Mesenchymal stem cell (in vitro differentiated cells and primary cell): Measurements from ENCODE around the gene LCLAT1. TPM values are rescaled to one million over a fixed set of nuclear protein-coding genes. Genes with fewer than 3 reads are reported as not detected.

Experiments used
- DNase-seq: peaks from one replicate; pipeline ENCODE4 v3.0.0-alpha.2; 2013
- H2AFZ ChIP-seq: one replicate; pipeline ENCODE4 v1.6.1; 2013; ENCODE audit warnings: low read depth, mild to moderate bottlenecking, control low read depth, inconsistent platforms, low read length, moderate library complexity
- H2AK5ac ChIP-seq: 2 replicates; pipeline ENCODE4 v1.6.1; 2013; ENCODE audit warnings: low read length, moderate library complexity, mild to moderate bottlenecking, inconsistent platforms; ENCODE audit not compliant: severe bottlenecking
- H2BK120ac ChIP-seq: one replicate; pipeline ENCODE4 v1.6.1; 2013; ENCODE audit warnings: low read depth, mild to moderate bottlenecking, inconsistent platforms, low read length, moderate library complexity
- H2BK12ac ChIP-seq, 2 experiments: one replicate each; pipeline ENCODE4 v1.6.1; 2013; ENCODE audit warnings: inconsistent platforms in 2 of 2, low read length in 2 of 2, mild to moderate bottlenecking in 2 of 2, moderate library complexity in 2 of 2, control low read depth in 1 of 2
- H2BK15ac ChIP-seq: one replicate; pipeline ENCODE4 v1.6.1; 2013; ENCODE audit warnings: mild to moderate bottlenecking, low read depth, inconsistent platforms; ENCODE audit not compliant: poor library complexity, severe bottlenecking
- H2BK5ac ChIP-seq: 2 replicates; pipeline ENCODE4 v1.6.1; 2013; ENCODE audit warnings: low read depth, mild to moderate bottlenecking, low read length, control low read depth, inconsistent platforms; ENCODE audit not compliant: poor library complexity, severe bottlenecking
- H3K14ac ChIP-seq, 2 experiments: one replicate each; pipeline ENCODE4 v1.6.1; 2013; ENCODE audit warnings: inconsistent platforms in 2 of 2, low read length in 2 of 2, control low read depth in 1 of 2, mild to moderate bottlenecking in 1 of 2, moderate library complexity in 1 of 2
- H3K18ac ChIP-seq, 2 experiments: one replicate each; pipeline ENCODE4 v1.6.1; 2013; ENCODE audit warnings: inconsistent platforms in 2 of 2, low read length in 2 of 2, control low read depth in 1 of 2, low read depth in 1 of 2, mild to moderate bottlenecking in 1 of 2
- H3K23ac ChIP-seq, 2 experiments: one replicate each; pipeline ENCODE4 v1.6.1; 2013; ENCODE audit warnings: inconsistent platforms in 2 of 2, low read length in 2 of 2, mild to moderate bottlenecking in 2 of 2, moderate library complexity in 2 of 2, control low read depth in 1 of 2
- H3K27ac ChIP-seq: 2 replicates; pipeline ENCODE4 v1.5.1; 2013; ENCODE audit warnings: mild to moderate bottlenecking, moderate library complexity, low read length, control low read depth, inconsistent platforms; ENCODE audit not compliant: poor library complexity, severe bottlenecking
- H3K27me3 ChIP-seq, 2 experiments: 2 replicates each; pipeline versions ENCODE4 v1.6.1 to v1.7.0; 2013; ENCODE audit warnings: low read length in 2 of 2, mild to moderate bottlenecking in 2 of 2, moderate library complexity in 2 of 2, control low read depth in 1 of 2, inconsistent platforms in 1 of 2; ENCODE audit not compliant: control insufficient read depth in 1 of 2, insufficient read depth in 1 of 2
- H3K36me3 ChIP-seq, 2 experiments: 2 replicates each; pipeline versions ENCODE4 v1.6.1 to v1.7.0; 2013; ENCODE audit warnings: low read length in 2 of 2, control low read depth in 1 of 2, inconsistent platforms in 1 of 2, low read depth in 1 of 2, mild to moderate bottlenecking in 1 of 2; ENCODE audit not compliant: insufficient read depth in 2 of 2, control insufficient read depth in 1 of 2
- H3K4ac ChIP-seq, 2 experiments: one replicate each; pipeline ENCODE4 v1.6.1; 2013; ENCODE audit warnings: inconsistent platforms in 2 of 2, low read length in 2 of 2, mild to moderate bottlenecking in 2 of 2, moderate library complexity in 2 of 2, control low read depth in 1 of 2, low read depth in 1 of 2
- H3K4me1 ChIP-seq: 2 replicates; pipeline ENCODE4 v1.6.1; 2013; ENCODE audit warnings: low read depth, low read length, control low read depth; ENCODE audit not compliant: control insufficient read depth, insufficient read depth
- H3K4me2 ChIP-seq: 2 replicates; pipeline ENCODE4 v1.6.1; 2013; ENCODE audit warnings: low read length, mild to moderate bottlenecking, inconsistent platforms; ENCODE audit not compliant: poor library complexity, severe bottlenecking
- H3K4me3 ChIP-seq, 2 experiments: 2 replicates each; pipeline versions ENCODE4 v1.5.1 to v1.7.0; 2013; ENCODE audit warnings: low read length in 2 of 2, mild to moderate bottlenecking in 2 of 2, control low read depth in 1 of 2, low read depth in 1 of 2; ENCODE audit not compliant: insufficient read depth in 1 of 2
- H3K79me1 ChIP-seq: replicated peaks from 2 replicates; pipeline ENCODE4 v1.6.1; 2013; ENCODE audit warnings: mild to moderate bottlenecking, control low read depth, low read length, inconsistent platforms; ENCODE audit not compliant: poor library complexity, severe bottlenecking
- H3K9ac ChIP-seq: 2 replicates; pipeline ENCODE4 v1.7.0; 2013; ENCODE audit warnings: mild to moderate bottlenecking, low read length, moderate library complexity
- H3K9me3 ChIP-seq: 2 replicates; pipeline ENCODE4 v1.7.0; 2013; ENCODE audit warnings: mild to moderate bottlenecking, low read length; ENCODE audit not compliant: control insufficient read depth
- H4K8ac ChIP-seq: one replicate; pipeline ENCODE4 v1.6.1; 2013; ENCODE audit warnings: inconsistent platforms, mild to moderate bottlenecking, low read length, moderate library complexity
- H4K91ac ChIP-seq: one replicate; pipeline ENCODE4 v1.6.1; 2013; ENCODE audit warnings: mild to moderate bottlenecking, low read length, inconsistent platforms
- WGBS: methylation state at CpG from one replicate; pipeline ENCODE4 v1.1.7; 2013; ENCODE audit warnings: mixed read lengths; 5-methylcytosine and 5-hydroxymethylcytosine counted together
- small RNA-seq: library from polyadenylated mRNA; stranded (forward); fragments of <200 nt; extraction: miRNeasy Mini kit (QIAGEN cat#:217004); gene quantifications from one replicate; pipeline ENCODE3, GENCODE V24; 2013; ENCODE audit warnings: low read depth

LCLAT1 gene

GRCh38 chr2:30691948-30692828, 245.1 kb downstream of the LCLAT1 start:
- Histone ChIP-seq H3K27me3 (peaks cover 4 to 10% of the 10 kb centered on the region in 2 experiments), H2AK5ac (no peak overlapping the region), H3K27ac (no peak overlapping the region), H3K9me3 (no peaks in the 10 kb centered on the region), H2BK5ac (no peak overlapping the region), H3K14ac (no peak overlapping the region), H3K4ac (no peak overlapping the region), H2BK120ac (no peak overlapping the region), H2BK15ac (no peak overlapping the region), H4K91ac (no peak overlapping the region), H3K79me1 (no peaks in the 10 kb centered on the region), H2AFZ (no peak overlapping the region), H3K18ac (no peak overlapping the region), H3K4me1 (no peaks in the 10 kb centered on the region), H3K4me3 (no peak overlapping the region), H3K23ac (no peak overlapping the region), H3K9ac (no peak overlapping the region), H2BK12ac (peak overlapping the region in 1 of 2 experiments; percentile 31), H3K36me3 (no peaks in the 10 kb centered on the region), H3K4me2 (no peak overlapping the region), H4K8ac (no peak overlapping the region)
- DNase-seq: peak; percentile 34
- 90% methylated on average over 16 of the region's 16 CpGs for WGBS

GRCh38 chr2:30692829-30693275, 245.8 kb downstream of the LCLAT1 start:
- H2BK120ac ChIP-seq: no peak overlapping the region
- peak overlapping the region; percentile 18 for H4K91ac ChIP-seq
- H2BK15ac ChIP-seq: no peak overlapping the region
- H3K4ac ChIP-seq: no peak overlapping the region
- no peak overlapping the region for H3K14ac ChIP-seq
- no peak overlapping the region for H2AFZ ChIP-seq
- no peaks in the 10 kb centered on the region for H3K9me3 ChIP-seq
- H2AK5ac ChIP-seq: no peak overlapping the region
- no peak overlapping the region for H3K27ac ChIP-seq
- H3K4me3 ChIP-seq: no peak overlapping the region
- H2BK5ac ChIP-seq: no peak overlapping the region
- H3K4me1 ChIP-seq: no peaks in the 10 kb centered on the region
- peaks cover 4 to 10% of the 10 kb centered on the region in 2 experiments for H3K27me3 ChIP-seq
- H2BK12ac ChIP-seq: no peak overlapping the region
- H3K36me3 ChIP-seq: no peaks in the 10 kb centered on the region
- WGBS: 87% methylated on average over 4 of the region's 7 CpGs
- H4K8ac ChIP-seq: no peak overlapping the region
- H3K4me2 ChIP-seq: no peak overlapping the region
- H3K23ac ChIP-seq: no peak overlapping the region
- DNase-seq: no peak
- no peaks in the 10 kb centered on the region for H3K79me1 ChIP-seq
- no peak overlapping the region for H3K18ac ChIP-seq
- no peak overlapping the region for H3K9ac ChIP-seq

Small RNA genes within 50 kb of the gene (small RNA-seq; reads per million reads assigned to genes)
- gene AC073255.1: not detected
